Epithelial cell of prostate (primary cell): ENCODE data around the gene KLRF2.
"Not testable (repeated sequence)": the region's sequence is repeated elsewhere in the genome, so short reads cannot be mapped to it uniquely, and the experiment has no call there.

Source experiments
- DNase-seq: peaks from one replicate; pipeline ENCODE4 v3.0.0-alpha.2; 2011; ENCODE audit warnings: low read depth, low spot score
- H3K27ac ChIP-seq: fragments of 450-650 bp; 2 replicates; pipeline ENCODE4 v1.5.1; 2017; ENCODE audit warnings: mild to moderate bottlenecking

The KLRF2 gene, protein sequence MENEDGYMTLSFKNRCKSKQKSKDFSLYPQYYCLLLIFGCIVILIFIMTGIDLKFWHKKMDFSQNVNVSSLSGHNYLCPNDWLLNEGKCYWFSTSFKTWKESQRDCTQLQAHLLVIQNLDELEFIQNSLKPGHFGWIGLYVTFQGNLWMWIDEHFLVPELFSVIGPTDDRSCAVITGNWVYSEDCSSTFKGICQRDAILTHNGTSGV

DNA sequence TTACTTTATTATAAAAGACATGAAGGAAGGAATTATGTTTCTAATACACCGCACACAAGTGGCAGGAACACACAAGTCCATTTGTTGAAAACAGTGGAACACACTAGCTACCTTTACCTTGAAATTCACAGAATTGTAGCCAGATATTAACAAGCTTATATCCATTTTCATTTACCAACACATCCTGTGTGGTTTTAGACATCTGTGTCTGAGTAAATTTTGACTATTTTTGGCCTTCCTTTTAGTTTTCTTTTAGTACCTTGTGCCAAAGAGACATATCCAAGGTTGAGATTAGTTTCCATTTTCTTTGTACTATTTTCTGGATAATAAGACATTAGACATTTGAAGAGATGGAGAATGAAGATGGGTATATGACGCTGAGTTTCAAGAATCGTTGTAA, at the start of gene KLRF2:
TSS of gene KLRF2 (plus strand) at position 244 of the 400 bp plus-strand sequence. CDS start at position 351, 107 bp downstream.
- no peak for DNase-seq
- no peak within 1 kb of the TSS for H3K27ac ChIP-seq

- H3K27ac ChIP-seq = no peak overlapping the region
- DNase-seq = no peak
Observed at GRCh38 chr12:9831720-9832119, 49.6 kb upstream of the KLRF2 start.

GRCh38 chr12:9843407-9843806, 37.9 kb upstream of the KLRF2 start:
- no peak for DNase-seq
- no peak overlapping the region for H3K27ac ChIP-seq

DNA sequence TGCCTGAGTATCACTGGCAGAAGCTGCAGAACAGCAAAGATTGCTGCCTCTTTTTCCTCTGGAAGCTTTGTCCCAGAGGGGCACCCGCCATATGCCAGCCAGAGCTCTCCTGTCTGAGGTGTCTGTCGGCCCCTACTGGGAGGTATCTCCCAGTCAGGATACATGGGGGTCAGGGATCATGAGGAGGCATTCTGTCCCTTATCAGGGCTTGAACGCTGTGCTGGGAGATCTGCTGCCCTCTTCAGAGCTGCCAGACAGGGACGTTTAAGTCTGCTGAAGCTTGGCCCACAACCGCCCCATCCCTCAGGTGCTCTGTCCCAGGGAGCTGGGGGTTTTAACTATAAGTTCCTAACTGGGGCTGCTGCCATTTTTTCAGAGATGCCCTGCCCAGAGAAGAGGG, 32.4 kb upstream of the KLRF2 start:
- DNase-seq = no peak
- no peak overlapping the region for H3K27ac ChIP-seq

- no peak overlapping the region for H3K27ac ChIP-seq
- no peak for DNase-seq
Observed at GRCh38 chr12:9851050-9851449, 30.2 kb upstream of the KLRF2 start.

DNA sequence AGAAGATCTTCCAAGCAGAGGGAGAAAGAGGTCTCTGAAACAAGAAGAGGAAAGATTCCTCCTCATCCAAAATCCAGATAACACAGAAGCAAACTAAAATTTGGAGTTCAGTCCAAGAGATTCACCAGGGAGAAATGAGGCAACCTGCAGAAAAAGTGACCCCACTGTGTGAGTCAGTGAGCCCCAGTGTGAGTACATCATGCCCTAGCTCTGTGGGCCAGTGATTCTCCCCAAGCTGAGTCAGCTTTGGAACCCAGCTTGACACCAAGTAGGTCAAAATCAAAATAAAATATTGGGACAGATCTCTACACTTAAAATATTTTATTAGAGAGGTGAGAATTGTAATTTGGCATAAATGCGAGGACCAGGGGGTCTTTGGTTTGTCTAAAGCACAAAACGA, 29.4 kb upstream of the KLRF2 start:
- DNase-seq = no peak
- no peak overlapping the region for H3K27ac ChIP-seq

DNA sequence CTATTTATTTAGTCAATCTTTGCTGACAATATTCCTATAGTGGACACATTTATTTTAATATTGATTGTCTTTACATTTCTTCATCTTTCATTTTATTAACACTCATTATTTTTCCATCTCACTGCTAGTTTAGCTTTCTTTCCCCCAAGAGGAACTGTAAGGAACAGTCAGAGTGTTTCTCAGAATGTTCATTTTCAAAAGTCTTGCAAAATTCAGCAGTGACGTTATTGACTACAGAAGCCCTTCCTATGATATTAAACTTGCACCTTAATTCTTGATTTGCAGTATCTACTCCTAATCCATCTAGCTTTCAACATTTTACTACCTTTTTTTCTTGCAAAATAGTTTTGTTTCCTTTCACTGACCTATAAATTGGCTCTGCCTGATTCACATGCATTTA, 25.1 kb upstream of the KLRF2 start:
- no peak overlapping the region for H3K27ac ChIP-seq
- no peak for DNase-seq

- no peak for DNase-seq
- no peak overlapping the region for H3K27ac ChIP-seq
Observed at GRCh38 chr12:9856894-9857293, 24.4 kb upstream of the KLRF2 start.

DNA sequence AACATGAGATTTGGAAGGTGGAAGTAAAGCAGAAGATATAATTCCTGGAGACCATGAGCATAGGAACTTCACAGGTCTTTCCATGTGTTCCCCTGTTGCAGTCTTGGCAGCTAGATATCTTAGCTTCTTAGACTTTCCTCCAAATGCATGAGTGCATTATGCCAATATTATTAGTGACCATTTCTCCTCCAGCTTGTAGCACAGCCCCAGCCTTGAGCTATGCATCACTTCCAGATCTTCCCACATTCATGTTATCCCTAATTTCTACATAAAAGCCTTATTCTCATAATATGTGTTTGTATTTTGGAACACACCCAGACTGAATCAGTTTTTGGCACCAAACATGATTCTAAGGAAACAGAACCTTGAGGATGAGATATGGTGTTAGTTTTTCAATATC, 23.2 kb upstream of the KLRF2 start:
- no peak for DNase-seq
- no peak overlapping the region for H3K27ac ChIP-seq

DNA sequence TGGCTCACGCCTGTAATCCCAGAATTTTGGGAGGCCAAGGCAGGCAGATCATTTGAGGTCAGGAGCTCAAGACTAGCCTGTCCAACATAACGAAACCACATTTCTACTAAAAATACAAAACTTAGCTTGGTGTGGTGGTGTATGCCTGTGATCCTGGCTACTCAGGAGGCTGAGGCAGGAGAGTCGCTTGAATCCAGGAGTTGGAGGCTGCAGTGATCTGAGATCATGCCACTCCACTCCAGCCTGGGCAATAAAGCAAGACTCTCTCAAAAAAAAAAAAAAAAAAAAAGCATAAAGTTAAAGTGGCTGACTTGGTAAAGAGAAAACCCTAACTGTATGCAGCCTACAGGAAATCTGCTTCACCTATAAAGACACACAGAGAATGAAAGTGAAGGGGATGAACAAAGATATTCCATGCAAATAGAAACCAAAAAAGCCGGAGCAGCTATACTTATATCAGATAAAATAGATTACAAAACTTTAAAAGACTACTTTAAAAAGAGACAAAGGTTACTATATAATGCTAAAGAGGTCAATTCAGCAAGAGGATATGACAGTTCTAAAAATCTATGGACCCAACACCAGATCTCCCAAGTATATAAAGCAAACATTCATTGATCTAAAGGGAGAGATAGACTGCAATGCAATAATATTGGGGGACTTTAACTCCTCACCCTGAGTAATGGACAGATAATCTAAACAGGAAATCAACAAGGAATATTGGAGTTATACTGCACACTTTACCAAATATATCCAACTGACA, 16.2 kb upstream of the KLRF2 start:
- no peak overlapping the region for H3K27ac ChIP-seq

DNA sequence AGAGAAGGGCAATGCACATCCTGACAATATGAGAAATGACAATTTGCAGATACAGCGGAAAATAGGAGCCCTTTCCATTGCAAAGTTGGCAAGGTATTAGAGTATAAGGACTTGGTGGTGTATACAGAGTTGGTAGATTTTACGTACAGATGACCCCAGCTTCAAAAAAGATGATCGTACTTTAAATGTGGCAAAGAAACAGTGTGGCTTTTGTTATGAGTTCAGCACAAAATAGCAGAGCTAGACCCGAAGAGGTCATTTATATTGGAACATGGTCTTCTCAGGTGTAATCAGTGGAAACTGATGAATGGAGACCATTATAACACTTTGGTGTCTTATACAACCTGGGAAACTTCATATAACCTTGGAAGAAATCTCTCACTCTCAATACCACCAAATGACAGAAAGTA, 14.4 kb upstream of the KLRF2 start:
- DNase-seq = no peak
- H3K27ac ChIP-seq = no peak overlapping the region

More for the DNA sequence above, 16.2 kb upstream of the KLRF2 start:
- no peak for DNase-seq

GRCh38 chr12:9867531-9867930, 13.8 kb upstream of the KLRF2 start:
- DNase-seq = no peak

DNA sequence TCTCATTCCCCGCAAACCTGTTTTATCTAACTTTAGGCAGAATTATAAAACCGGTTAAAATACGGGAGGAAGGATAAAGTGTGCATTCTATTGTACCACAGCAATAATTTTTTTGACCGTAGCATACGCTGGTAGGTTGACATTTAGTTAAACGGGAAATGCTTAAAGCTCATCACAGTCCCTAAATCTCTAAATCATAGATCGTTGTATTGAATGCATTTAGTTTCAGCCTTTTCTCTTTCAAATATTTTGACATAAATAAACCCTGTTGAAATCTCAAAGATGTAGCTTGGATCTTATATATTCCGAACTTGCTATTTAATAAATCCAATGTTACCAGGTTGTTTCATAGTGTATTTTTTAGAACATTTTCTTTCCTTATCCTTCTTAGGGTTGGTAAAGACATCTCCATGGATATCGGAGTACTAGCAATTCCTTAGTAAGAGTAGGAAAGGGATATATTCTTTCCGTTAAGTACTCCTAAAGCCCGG, 12.9 kb upstream of the KLRF2 start:
- peak overlapping the region; percentile 88 for H3K27ac ChIP-seq
- DNase-seq = no peak

More at GRCh38 chr12:9867531-9867930, 13.8 kb upstream of the KLRF2 start:
- H3K27ac ChIP-seq = no peak overlapping the region

- no peak for DNase-seq
- H3K27ac ChIP-seq = peak overlapping the region; percentile 88
Observed at GRCh38 chr12:9868951-9869306, 12.4 kb upstream of the KLRF2 start.

- peak; percentile 86 for DNase-seq
- peak within 1 kb of the TSS; percentile 88 for H3K27ac ChIP-seq
Observed at GRCh38 chr12:9869307-9870161, 11.8 kb upstream of the KLRF2 start, which contains the start of gene CLEC2B. CLEC2B (minus strand) TSS chr12:9869354.

- no peak for DNase-seq
Observed at GRCh38 chr12:9870286-9870866, 10.9 kb upstream of the KLRF2 start.

GRCh38 chr12:9872162-9872561, 9.1 kb upstream of the KLRF2 start:
- H3K27ac ChIP-seq = peak overlapping the region; percentile 68

More at GRCh38 chr12:9870286-9870866, 10.9 kb upstream of the KLRF2 start:
- peak overlapping the region; percentile 88 for H3K27ac ChIP-seq

DNA sequence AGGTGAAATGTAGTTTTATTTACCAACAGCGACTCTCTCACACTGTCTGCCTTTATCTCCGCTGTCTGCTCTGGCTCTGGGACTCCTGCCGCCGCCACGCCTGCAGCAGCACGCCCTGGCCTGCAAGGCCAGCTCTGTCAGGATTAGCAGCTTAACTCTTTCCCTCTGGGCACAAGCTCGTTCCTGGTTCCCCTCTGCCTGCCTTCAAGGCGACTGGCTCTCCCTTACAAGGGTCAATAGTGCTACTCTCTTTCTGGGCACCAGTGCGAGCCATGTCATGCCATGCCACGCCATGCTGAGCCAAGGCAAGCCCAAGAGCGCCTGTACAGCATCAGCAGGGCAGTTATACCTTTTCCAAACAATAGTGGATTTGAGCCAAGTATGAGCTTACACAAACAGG, 8.5 kb upstream of the KLRF2 start:
- H3K27ac ChIP-seq = peak overlapping the region; percentile 68
- peak; percentile 73 for DNase-seq

More at GRCh38 chr12:9872162-9872561, 9.1 kb upstream of the KLRF2 start:
- no peak for DNase-seq

DNA sequence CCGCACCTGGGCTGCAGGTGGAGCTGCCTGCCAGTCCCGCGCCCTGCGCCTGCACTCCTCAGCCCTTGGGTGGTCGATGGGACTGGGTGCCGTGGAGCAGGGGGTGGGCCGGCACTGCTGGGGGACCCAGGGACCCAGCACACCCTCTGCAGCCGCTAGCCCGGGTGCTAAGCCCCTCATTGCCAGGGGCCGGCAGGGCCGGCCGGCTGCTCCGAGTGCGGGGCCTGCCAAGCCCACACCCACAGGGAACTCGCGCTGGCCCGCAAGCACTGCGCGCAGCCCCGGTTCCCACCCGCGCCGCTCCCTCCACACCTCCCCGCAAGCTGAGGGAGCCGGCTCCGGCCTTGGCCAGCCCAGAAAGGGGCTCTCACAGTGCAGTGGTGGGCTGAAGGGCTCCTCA, 5.2 kb upstream of the KLRF2 start:
- not testable (repeated sequence) for H3K27ac ChIP-seq, DNase-seq

DNA sequence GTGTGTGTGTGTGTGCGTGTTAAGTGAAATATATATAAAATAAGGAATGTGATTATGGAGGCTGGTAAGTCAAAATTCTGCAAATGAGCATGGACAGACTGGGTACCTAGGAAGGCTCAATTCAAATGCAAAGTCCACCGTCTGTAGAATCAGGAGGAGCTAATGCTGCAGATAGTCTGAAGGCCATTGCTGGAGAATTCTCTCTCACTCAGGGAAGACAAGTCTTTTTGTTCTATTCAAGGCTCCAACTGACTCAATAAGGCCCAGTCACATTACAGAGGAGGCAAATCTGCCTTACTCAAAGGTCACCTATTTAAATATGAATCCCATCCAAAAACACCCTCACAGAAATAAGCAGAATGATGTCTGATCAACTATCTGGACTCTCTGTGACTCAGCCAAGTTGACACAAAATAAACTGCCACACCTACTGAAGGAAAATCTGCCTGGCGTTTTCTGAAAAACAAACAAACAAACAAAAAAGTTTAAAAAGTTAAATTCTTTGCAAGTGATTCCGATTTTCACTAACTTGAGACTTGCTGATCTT, 684 bp upstream of the KLRF2 start:
- no peak overlapping the region for H3K27ac ChIP-seq
- DNase-seq = no peak
